Lower lobe of right lung (tissue), 2 donors: Measurements from ENCODE around the gene GSG1L. TPM values are rescaled to one million over a fixed set of nuclear protein-coding genes. Genes with fewer than 3 reads are reported as not detected.

ENCODE experiments used
- ATAC-seq, 2 donors: fragments of 200-7000 bp; cut with Tn5 transposase; one replicate each; pipeline ENCODE4 v1.9.1; 2020 to 2022; ENCODE audit warnings: mild to moderate bottlenecking in 2 of 2, moderate library complexity in 2 of 2
- DNase-seq: peaks from one replicate; pipeline ENCODE4 v3.0.0-alpha.2; 2020
- H3K27ac ChIP-seq: fragments of 200-600 bp; one replicate; pipeline ENCODE4 v1.8.0; 2022
- H3K27me3 ChIP-seq: fragments of 200-600 bp; one replicate; pipeline ENCODE4 v1.8.0; 2022; ENCODE audit warnings: low read depth
- H3K36me3 ChIP-seq: fragments of 200-600 bp; one replicate; pipeline ENCODE4 v1.8.0; 2022; ENCODE audit warnings: mild to moderate bottlenecking
- H3K4me1 ChIP-seq: fragments of 200-600 bp; one replicate; pipeline ENCODE4 v1.8.0; 2022
- H3K4me3 ChIP-seq: fragments of 200-600 bp; one replicate; pipeline ENCODE4 v1.8.0; 2022; ENCODE audit warnings: mild to moderate bottlenecking
- H3K9me3 ChIP-seq: fragments of 200-600 bp; one replicate; pipeline ENCODE4 v1.8.0; 2022
- CTCF ChIP-seq: fragments of 200-600 bp; IDR thresholded peaks from one replicate; pipeline ENCODE4 v1.8.0; 2022; ENCODE audit warnings: antibody characterized with exemption, mild to moderate bottlenecking
- intact Hi-C: fragments of 100-400 bp; cut with DNase I; formaldehyde crosslinking; loops from one replicate; pipeline ENCODE4 v1.11.0; 2022
- long read RNA-seq: library from polyadenylated mRNA; unstranded; transcript quantifications from one replicate; pipeline ENCODE4 v2.0.0, GENCODE V29; 2021
- total RNA-seq: library from RNA; stranded (reverse); fragmentation: NEBNext Ultra II Directional; extraction: Animal tissue kit (Norgen Biotek cat#: 25700); gene quantifications from one replicate; pipeline ENCODE4 v1.2.1, GENCODE V29; 2021
- donor health status: DM: no; HTN: yes; CAD: no; lungs with severe emphysema.

Gene GSG1L
- 0.30 TPM for total RNA-seq
- long read RNA-seq, partial matches to known transcripts = 0 of 1 reads
- long read RNA-seq, other reads (novel, unspliced or antisense) = 1 of 1 reads

DNA sequence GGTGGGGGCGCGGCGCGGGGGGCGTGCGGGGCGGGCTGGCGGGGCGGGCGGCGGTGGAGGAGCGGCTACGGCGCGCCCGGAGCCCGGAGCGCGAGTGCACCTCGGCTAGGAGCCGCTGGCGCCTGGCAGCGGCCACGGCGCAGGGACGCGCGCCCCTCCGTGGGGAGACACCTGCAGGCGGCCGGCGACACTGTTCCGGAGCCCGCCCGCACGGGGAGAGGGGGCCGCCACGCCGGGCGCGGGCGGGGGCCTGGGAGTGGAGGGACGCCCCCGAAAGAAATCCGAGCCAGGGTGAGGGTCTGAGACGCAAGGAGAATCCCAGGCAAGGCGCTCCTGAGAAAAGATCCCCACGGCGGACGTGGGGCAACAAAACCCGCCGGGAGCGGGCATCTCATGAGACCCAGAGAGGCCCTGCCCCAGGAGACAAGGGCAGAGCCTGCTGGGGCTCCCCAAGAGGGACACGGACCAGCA is at the start of gene GSG1L:
TSS of gene GSG1L (minus strand) at position 124 of the 471 bp plus-strand sequence. CDS start 290 bp downstream, outside the sequence.
- DNase-seq = no peak
- intact Hi-C loops = no loop called here

GRCh38 chr16:28112908-28113307 is 49.4 kb upstream of the GSG1L start:
- no peak overlapping the region for H3K4me3 ChIP-seq
- no peaks in the 10 kb centered on the region for H3K9me3 ChIP-seq
- DNase-seq = no peak
- no peak for ATAC-seq
- peaks cover 14% of the 10 kb centered on the region for H3K4me1 ChIP-seq
- H3K36me3 ChIP-seq = peaks cover 98% of the 10 kb centered on the region
- TF ChIP-seq CTCF = no peak
- no peaks in the 10 kb centered on the region for H3K27me3 ChIP-seq
- intact Hi-C loops = no loop called here
- H3K27ac ChIP-seq = no peak overlapping the region

More for the DNA sequence above, at the start of gene GSG1L:
- Histone ChIP-seq H3K4me3 (peak within 1 kb of the TSS; percentile 19), H3K27ac (no peak within 1 kb of the TSS), H3K36me3 (no peaks in the 10 kb centered on the region), H3K27me3 (peaks cover 37% of the 10 kb centered on the region), H3K9me3 (no peaks in the 10 kb centered on the region), H3K4me1 (no peaks in the 10 kb centered on the region)
- ATAC-seq = no peak
- TF ChIP-seq CTCF = no peak

DNA sequence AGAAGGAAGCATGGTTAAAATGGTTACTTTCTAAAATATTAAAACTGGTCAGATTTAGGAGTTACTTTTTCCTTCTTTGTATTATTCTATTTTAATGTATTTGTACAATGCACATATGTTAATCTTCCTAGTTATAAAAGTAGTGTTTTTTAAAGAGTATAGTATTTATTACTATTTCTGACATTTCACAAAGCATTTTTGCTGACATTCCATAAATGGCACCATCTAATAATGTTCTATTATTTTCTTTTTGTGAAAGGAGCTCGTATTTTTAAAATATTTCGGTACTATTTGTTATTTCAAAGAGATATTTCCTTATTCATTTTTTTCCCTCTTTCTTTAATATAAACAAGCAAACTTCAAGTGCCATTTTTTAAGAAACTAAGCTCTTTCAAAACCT is 47.5 kb upstream of the GSG1L start:
- H3K36me3 ChIP-seq = peaks cover 98% of the 10 kb centered on the region
- ATAC-seq (no peak), DNase-seq (no peak)
- intact Hi-C loops = no loop called here
- H3K27ac ChIP-seq = peak overlapping the region; percentile 15
- H3K4me1 ChIP-seq = peaks cover 14% of the 10 kb centered on the region
- no peaks in the 10 kb centered on the region for H3K9me3 ChIP-seq
- H3K27me3 ChIP-seq = no peaks in the 10 kb centered on the region
- no peak overlapping the region for H3K4me3 ChIP-seq
- TF ChIP-seq CTCF = no peak

- Histone ChIP-seq H3K27me3 (no peaks in the 10 kb centered on the region), H3K4me3 (no peak overlapping the region), H3K27ac (peak overlapping the region; percentile 15), H3K4me1 (peaks cover 14% of the 10 kb centered on the region), H3K36me3 (peaks cover 98% of the 10 kb centered on the region), H3K9me3 (no peaks in the 10 kb centered on the region)
- peak; percentile 66 to 74 for ATAC-seq
- intact Hi-C loops = no loop called here
- no peak for TF ChIP-seq CTCF
- no peak for DNase-seq
Measured at GRCh38 chr16:28110479-28110878, 47.0 kb upstream of the GSG1L start.

DNA sequence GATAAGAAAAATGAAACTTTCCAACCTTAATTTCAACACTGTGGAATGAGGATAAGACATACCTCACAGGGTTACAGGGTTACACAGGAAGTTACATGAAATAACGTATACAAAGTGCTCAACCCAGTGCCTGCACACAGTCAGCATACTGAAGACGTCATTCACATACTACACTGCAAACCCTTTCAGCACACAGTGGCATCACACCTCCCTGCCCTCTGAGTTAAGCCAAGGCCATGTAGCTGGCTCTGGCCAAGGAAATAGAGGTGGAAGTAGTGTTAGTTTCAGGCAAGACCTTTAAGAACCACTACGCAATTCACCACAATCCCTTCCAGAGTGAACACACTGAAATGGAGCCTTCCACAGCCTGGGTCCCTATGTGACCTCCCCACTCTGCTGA is 46.6 kb upstream of the GSG1L start:
- no peaks in the 10 kb centered on the region for H3K9me3 ChIP-seq
- no peaks in the 10 kb centered on the region for H3K27me3 ChIP-seq
- H3K4me1 ChIP-seq = peaks cover 14% of the 10 kb centered on the region
- ATAC-seq (peak; percentile 36 to 53), DNase-seq (no peak)
- H3K36me3 ChIP-seq = peaks cover 98% of the 10 kb centered on the region
- no peak for TF ChIP-seq CTCF
- no peak overlapping the region for H3K4me3 ChIP-seq
- peak overlapping the region; percentile 15 for H3K27ac ChIP-seq
- intact Hi-C loops = no loop called here
